Neural cell (in vitro differentiated cells): ENCODE results near the gene SLC25A26.

Source experiments
- EZH2 ChIP-seq: fragments of 200-600, 300-800 bp; shearing (Covaris generic), sonication (generic); IDR thresholded peaks from 2 replicates; pipeline ENCODE4 v1.6.1; 2014; ENCODE audit warnings: antibody characterized with exemption, low read length, borderline replicate concordance, mild to moderate bottlenecking; ENCODE audit not compliant: insufficient read depth, poor library complexity, severe bottlenecking
- TAF1 ChIP-seq: IDR thresholded peaks from 2 replicates; pipeline ENCODE4 v1.6.1; 2012; ENCODE audit warnings: low read depth

- TF ChIP-seq TAF1, result no peak
- no peak for TF ChIP-seq EZH2
These were observed 172.7 kb downstream of the SLC25A26 start for GRCh38 chr3:66393333-66394005.
